ENCODE data around the gene PTPRG. TPM values are rescaled to one million over a fixed set of nuclear protein-coding genes. Genes with fewer than 3 reads are reported as not detected.
A peak's percentile ranks its signal among the peaks of the same experiment; 100 is the strongest.

Gene PTPRG
- total and polyA plus RNA-seq, 10 of the 15 experiments (the other 5 are each of a cell fraction or from before 2014, with no cell fraction given): 0.29 to 20.7 (median 1.4) TPM

- peaks cover 5 to 20% of the 10 kb centered on the region in 2 experiments for H3K27me3 ChIP-seq (replicated peaks in 1 of 2; ENCODE audit: control insufficient read depth in 2 of 2, insufficient read depth in 2 of 2, low read length in 1 of 2)
- DNase-seq (ENCODE audit: low read depth, low spot score) (no peak), ATAC-seq (peak; percentile 35), FAIRE-seq (no peak)
- no TSS peak for BruUV-seq (replicated peaks)
- WGBS (ENCODE audit: insufficient coverage, insufficient replicate concordance, low lambda C conversion rate, missing lambda C conversion rate): 3% methylated on average over 10 of the region's 44 CpGs
- no peak overlapping the region for H2AFZ ChIP-seq (ENCODE audit: control insufficient read depth, low read depth, low read length)
- H3K27ac ChIP-seq (ENCODE audit: control insufficient read depth, insufficient read depth): no peak overlapping the region
- H3K79me2 ChIP-seq (ENCODE audit: control insufficient read depth, insufficient read depth, low read length): no peaks in the 10 kb centered on the region
- no peaks in the 10 kb centered on the region; the same call in 2 of the 3 replicates for H3K9me3 ChIP-seq (replicated peaks; ENCODE audit: control insufficient read depth, insufficient read depth, low read length)
- H3K9ac ChIP-seq (ENCODE audit: control insufficient read depth, insufficient read depth, low read length): no peak overlapping the region
- no peaks in the 10 kb centered on the region for H4K20me1 ChIP-seq (ENCODE audit: control insufficient read depth, insufficient read depth)
- in situ Hi-C loops (cut with MboI) (loop anchor here (10.0 kb wide), 1 partner anchor 622 kb away; no protein-coding TSS in a partner anchor), intact Hi-C loops (cut with micrococcal nuclease; ENCODE audit: unreplicated experiment) (loop anchor here (5.0 to 10.0 kb wide), 8 partner anchors 74 to 624 kb away; no protein-coding TSS in a partner anchor)
- H3K4me3 ChIP-seq: no peak overlapping the region
- H3K36me3 ChIP-seq (ENCODE audit: control insufficient read depth in 2 of 2, insufficient read depth in 2 of 2, low read length in 1 of 2): no peaks in the 10 kb centered on the region
- H3K4me1 ChIP-seq (ENCODE audit: control insufficient read depth, insufficient read depth, low read length): no peaks in the 10 kb centered on the region
- H3K4me2 ChIP-seq (ENCODE audit: control insufficient read depth, insufficient read depth): no peak overlapping the region
- CTCF ChIA-PET: interaction anchor here (0.6 to 6.3 kb wide), 10 partner anchors 15 to 625 kb away, joined by 3 to 97 read pairs (median 21); no protein-coding TSS in a partner anchor
- TF ChIP-seq MLLT1 (IDR thresholded peaks at IDR 0.05) (peak; percentile 94), GABPA (IDR thresholded peaks at IDR 0.05; ENCODE audit: low read depth) (no peak), BACH1 (IDR thresholded peaks at IDR 0.05; ENCODE audit: borderline replicate concordance) (no peak), E4F1 (IDR thresholded peaks at IDR 0.05; ENCODE audit: borderline replicate concordance, partially characterized antibody) (no peak), YBX1 (IDR thresholded peaks at IDR 0.05) (no peak), SUPT20H (IDR thresholded peaks at IDR 0.05; ENCODE audit: borderline replicate concordance, control insufficient read depth, low read depth, low read length) (no peak), USF1 (IDR thresholded peaks at IDR 0.05; ENCODE audit: borderline replicate concordance, extremely low read length, insufficient read depth, low read depth, low read length) (no peak), MYB (IDR thresholded peaks at IDR 0.05; ENCODE audit: borderline replicate concordance, low read depth, low read length) (no peak), MAX (IDR thresholded peaks at IDR 0.05; ENCODE audit: low read depth, low read length) (no peak), GATAD2B (conservative IDR thresholded peaks at IDR 0.05; ENCODE audit: low read depth) (0 out of 2 replicates have a peak, but pooled peaks have one; percentile 13), MTA2 (IDR thresholded peaks at IDR 0.05; ENCODE audit: low read depth) (no peak), RELB (IDR thresholded peaks at IDR 0.05; ENCODE audit: low read depth) (no peak), BMI1 (IDR thresholded peaks at IDR 0.05; ENCODE audit: borderline replicate concordance) (no peak), RFX5 (IDR thresholded peaks at IDR 0.05; ENCODE audit: low read depth, low read length) (no peak)
- SMC1A ChIA-PET (ENCODE audit: uncharacterized antibody, unreplicated experiment): interaction anchor here (0.8 to 5.0 kb wide), 11 partner anchors 11 to 625 kb away, joined by 3 to 57 read pairs (median 3); no protein-coding TSS in a partner anchor
- POLR2A ChIA-PET: interaction anchor here (0.7 to 1.2 kb wide), 2 partner anchors 182 to 252 kb away, joined by 3 read pairs; no protein-coding TSS in a partner anchor
- RAD21 ChIA-PET (ENCODE audit: unreplicated experiment): interaction anchor here (1.0 to 6.1 kb wide), 17 partner anchors 15 to 624 kb away, joined by 3 to 113 read pairs (median 7); no protein-coding TSS in a partner anchor
Observed at GRCh38 chr3:61562721-61563312, 1.4 kb downstream of the PTPRG start.
